GM13977 (cell line): ENCODE data around the gene FBXO28.

Experiments used
- DNase-seq: peaks from one replicate; pipeline ENCODE4 v3.0.0; 2012; ENCODE audit warnings: low spot score
- CTCF ChIP-seq: IDR thresholded peaks from 2 replicates; pipeline ENCODE4 v1.5.1; 2012; ENCODE audit warnings: mild to moderate bottlenecking, control low read depth; ENCODE audit not compliant: insufficient read depth; ENCODE audit errors: extremely low read depth, missing control alignments
- in situ Hi-C: fragments of 300-500 bp; cut with MboI; formaldehyde crosslinking; loops from one replicate; pipeline ENCODE4 v1.12.0; 2022; ENCODE audit warnings: low sequenced_read_pairs, low pct_unique_long_range_greater_than_20kb, mixed read lengths, inconsistent platforms; ENCODE audit not compliant: unreplicated experiment

FBXO28 gene

DNA sequence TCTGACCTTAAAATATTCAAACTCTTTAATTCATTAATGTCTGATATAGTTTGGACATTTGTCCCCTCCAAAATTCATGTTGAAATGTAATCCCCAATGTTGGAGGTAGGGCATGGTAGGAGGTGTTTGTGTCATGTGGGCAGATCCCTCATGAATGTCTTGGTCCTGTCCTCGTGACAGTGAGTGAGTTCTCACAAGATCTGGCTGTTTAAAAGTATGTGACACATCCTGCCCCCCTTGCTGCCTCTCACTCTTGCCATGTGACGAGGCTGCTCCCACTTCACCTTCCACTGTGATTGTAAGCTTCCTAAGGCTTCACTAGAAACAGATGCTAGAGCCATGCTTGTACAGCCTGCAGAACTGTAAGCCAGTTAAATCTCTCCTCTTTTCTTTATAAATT, 21.3 kb upstream of the FBXO28 start:
- TF ChIP-seq CTCF, result no peak
- in situ Hi-C loops, result no loop called here

DNA sequence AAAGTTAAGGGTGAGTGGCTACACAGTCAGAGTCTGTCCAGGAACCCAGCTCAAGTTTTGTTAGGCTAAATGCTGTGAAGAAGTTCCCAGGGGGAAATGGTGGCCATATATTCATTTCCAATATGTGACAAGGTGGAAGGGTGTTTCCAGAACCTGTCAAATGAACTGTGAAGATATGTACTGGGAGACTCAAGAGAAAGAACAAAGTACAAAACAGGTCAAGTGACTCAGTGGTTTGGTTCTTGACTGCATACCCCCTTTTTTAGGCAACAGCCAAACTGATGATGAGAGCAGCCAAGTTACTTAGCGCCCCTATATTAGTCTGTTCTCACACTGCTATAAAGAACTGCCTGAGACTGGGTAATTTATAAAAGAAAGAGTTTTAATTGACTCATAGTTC, 18.6 kb upstream of the FBXO28 start:
- in situ Hi-C loops, result no loop called here
- no peak for TF ChIP-seq CTCF
- DNase-seq, result no peak

More for the DNA sequence above, 21.3 kb upstream of the FBXO28 start:
- no peak for DNase-seq

DNA sequence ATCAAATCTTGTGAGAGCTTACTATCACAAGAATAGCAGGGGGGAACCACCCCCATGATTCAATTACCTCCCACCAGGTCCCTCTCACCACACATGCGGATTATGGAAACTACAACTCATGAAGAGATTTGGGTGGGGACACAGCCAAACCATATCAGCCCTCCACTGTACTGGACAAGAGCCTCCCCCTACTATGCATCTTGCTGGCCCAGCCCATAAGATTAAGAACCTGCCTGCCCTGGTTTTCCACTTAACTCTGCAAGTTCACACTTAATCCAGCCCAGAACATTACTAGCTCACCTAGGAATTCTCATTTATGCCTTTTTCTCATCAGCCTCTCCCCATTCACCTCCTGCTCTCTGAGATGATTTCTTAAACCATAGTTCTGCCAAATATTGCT, 18.0 kb upstream of the FBXO28 start:
- TF ChIP-seq CTCF, result no peak

GRCh38 chr1:224096773-224097172, 17.1 kb upstream of the FBXO28 start:
- in situ Hi-C loops, result no loop called here
- no peak for DNase-seq
- no peak for TF ChIP-seq CTCF

More for the DNA sequence above, 18.0 kb upstream of the FBXO28 start:
- in situ Hi-C loops, result no loop called here
- no peak for DNase-seq

GRCh38 chr1:224098007-224098406, 15.9 kb upstream of the FBXO28 start:
- DNase-seq, result no peak
- no peak for TF ChIP-seq CTCF
- in situ Hi-C loops, result no loop called here

DNA sequence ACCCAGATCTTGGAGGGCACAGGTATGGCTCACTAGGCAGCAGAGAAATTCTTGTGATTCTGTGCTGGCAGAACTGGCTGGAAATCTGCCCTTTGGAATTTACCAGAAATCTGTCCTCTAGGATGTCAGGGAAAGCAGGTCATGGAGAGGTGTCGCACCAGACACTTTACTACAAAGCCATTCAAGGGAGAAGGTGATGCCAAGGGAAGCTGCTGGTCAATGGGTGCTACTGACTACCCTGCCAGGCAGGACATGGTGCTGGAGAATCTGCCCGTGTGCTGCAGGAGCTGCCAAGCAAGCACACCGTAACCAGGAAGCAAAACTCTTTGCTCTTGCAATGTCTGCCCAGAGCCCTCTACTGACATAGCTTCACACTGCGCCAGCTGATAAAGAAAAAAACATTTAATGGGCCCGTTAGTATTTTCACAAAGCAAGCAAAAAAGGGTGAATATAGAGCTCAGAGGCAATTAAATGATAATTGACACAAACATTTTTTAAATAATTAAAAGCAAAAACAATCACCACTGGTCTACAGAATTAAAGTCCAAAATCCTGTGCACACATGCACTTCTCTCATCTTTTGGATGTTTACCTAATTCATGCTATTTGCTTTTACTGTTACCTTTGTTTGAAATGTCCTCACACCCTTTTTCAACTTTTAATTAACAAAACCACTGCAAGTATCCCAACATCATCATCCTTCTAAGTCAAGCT, 7.2 kb upstream of the FBXO28 start:
- TF ChIP-seq CTCF, result peak; percentile 45
- in situ Hi-C loops, result no loop called here
- DNase-seq, result peak; percentile 66
